Activated CD4-positive, alpha-beta T cell treated with anti-CD3 and anti-CD28 coated beads, Interleukin-2, amount 50 U/mL, for 24 hours (primary cell): Measurements from ENCODE around the gene MYBPHL.

Experiments
- DNase-seq, 2 donors: peaks; one replicate each; pipeline ENCODE4 v3.0.0-alpha.2; 2020; ENCODE audit warnings: low read depth in 1 of 2, low spot score in 1 of 2

MYBPHL gene

GRCh38 chr1:109253803-109254620 is 52.8 kb downstream of the MYBPHL start:
- DNase-seq: no peak

GRCh38 chr1:109252893-109253802 is 53.7 kb downstream of the MYBPHL start:
- DNase-seq: no peak

- DNase-seq: no peak
Observed at GRCh38 chr1:109252167-109252892, 54.5 kb downstream of the MYBPHL start.

GRCh38 chr1:109251277-109252166 is 55.3 kb downstream of the MYBPHL start:
- DNase-seq: no peak

GRCh38 chr1:109250454-109251276 is 56.1 kb downstream of the MYBPHL start:
- no peak for DNase-seq

GRCh38 chr1:109249654-109250401 is 57.0 kb downstream of the MYBPHL start:
- DNase-seq: no peak

GRCh38 chr1:109248797-109249629 is 57.8 kb downstream of the MYBPHL start, which contains the start of gene CELSR2:
CELSR2 (plus strand) TSS chr1:109249539; CDS start chr1:109250080, 541 bp downstream.
- DNase-seq: peak in 1 of 2 donors; percentile 37

- no peak for DNase-seq
Observed at GRCh38 chr1:109248444-109248796, 58.4 kb downstream of the MYBPHL start.

- DNase-seq: no peak
Observed at GRCh38 chr1:109247401-109248365, 59.1 kb downstream of the MYBPHL start.

GRCh38 chr1:109246141-109246551 is 60.7 kb downstream of the MYBPHL start:
- DNase-seq: no peak

- DNase-seq: no peak
Observed at GRCh38 chr1:109243860-109244552, 62.8 kb downstream of the MYBPHL start.

GRCh38 chr1:109243221-109243620 is 63.6 kb downstream of the MYBPHL start:
- no peak for DNase-seq

GRCh38 chr1:109242387-109242786 is 64.4 kb downstream of the MYBPHL start:
- DNase-seq: no peak
